ENCODE data around the gene GRM5.
"Not testable (repeated sequence)": the region's sequence is repeated elsewhere in the genome, so short reads cannot be mapped to it uniquely, and the experiment has no call there.

Gene GRM5

DNA sequence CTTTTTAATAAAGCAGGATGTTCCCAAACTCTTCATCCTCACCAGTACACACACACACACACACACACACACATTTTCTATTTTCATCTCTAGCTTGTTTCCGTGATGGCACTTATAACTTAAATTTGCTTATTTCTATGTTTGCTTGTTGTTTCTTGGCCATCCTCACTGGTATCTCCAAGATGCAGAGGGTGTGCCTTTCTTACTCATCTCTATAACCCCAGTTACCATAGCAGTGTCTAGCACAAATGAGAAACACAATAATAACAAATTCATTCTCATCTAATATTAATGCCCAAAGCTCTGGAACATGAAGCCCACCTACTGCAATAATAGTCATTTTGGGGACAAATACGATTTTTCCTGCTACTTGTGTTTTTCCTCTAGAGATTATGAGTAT is 156.3 kb downstream of the GRM5 start:
- Mint-ChIP-seq H3K4me3 (no peak overlapping the region), H3K27ac (no peak overlapping the region), H3K9me3 (no peaks in the 10 kb centered on the region), H3K36me3 (ENCODE audit: low read depth) (no peaks in the 10 kb centered on the region), H3K4me1 (ENCODE audit: low read depth) (no peaks in the 10 kb centered on the region), H3K27me3 (ENCODE audit: low read depth) (no peaks in the 10 kb centered on the region)

DNA sequence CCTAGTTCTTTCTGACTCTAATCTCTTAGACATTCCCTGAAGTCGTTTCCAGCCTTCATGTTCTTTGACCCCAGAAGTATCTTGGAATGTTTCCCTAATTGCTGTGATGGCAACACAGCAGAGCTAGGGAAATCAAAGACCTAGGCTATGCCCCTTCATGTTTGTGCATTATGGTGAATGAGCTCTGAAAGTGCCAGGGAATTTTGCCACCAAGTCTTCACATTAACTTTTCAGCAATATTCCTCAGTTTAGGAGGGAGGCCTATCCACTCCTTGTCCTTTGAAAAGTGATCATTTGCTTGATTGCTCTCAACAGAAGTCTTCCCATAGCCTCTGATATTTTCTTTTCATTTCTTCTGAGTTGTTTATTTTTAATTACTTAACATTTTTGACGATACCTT is 164.3 kb downstream of the GRM5 start:
- H3K4me1 Mint-ChIP-seq (ENCODE audit: low read depth); H3K4me3 Mint-ChIP-seq; H3K9me3 Mint-ChIP-seq; H3K27ac Mint-ChIP-seq; H3K36me3 Mint-ChIP-seq (ENCODE audit: low read depth); H3K27me3 Mint-ChIP-seq (ENCODE audit: low read depth): not testable (repeated sequence)

DNA sequence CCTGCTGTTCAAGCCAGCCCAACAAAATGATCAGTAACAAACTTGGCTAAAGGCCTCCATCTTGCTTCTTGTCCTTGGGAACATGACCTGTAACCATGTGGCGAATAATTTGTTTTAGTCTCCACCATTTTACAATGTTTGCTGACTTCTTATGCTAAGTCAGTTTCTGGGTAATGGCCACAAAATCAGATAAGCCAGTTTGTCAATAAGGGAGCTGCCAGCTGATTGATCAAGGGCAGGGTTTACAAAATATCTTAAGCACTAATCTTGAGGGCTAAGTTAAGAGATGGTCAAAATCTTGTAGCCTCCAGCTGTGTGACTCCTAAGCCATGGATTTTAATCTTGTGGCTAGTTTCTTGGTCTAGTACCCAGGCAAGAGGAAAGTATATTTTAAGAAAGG is 176.9 kb downstream of the GRM5 start:
- not testable (repeated sequence) for H3K4me3 Mint-ChIP-seq; H3K27ac Mint-ChIP-seq; H3K36me3 Mint-ChIP-seq (ENCODE audit: low read depth); H3K9me3 Mint-ChIP-seq; H3K27me3 Mint-ChIP-seq (ENCODE audit: low read depth); H3K4me1 Mint-ChIP-seq (ENCODE audit: low read depth)

DNA sequence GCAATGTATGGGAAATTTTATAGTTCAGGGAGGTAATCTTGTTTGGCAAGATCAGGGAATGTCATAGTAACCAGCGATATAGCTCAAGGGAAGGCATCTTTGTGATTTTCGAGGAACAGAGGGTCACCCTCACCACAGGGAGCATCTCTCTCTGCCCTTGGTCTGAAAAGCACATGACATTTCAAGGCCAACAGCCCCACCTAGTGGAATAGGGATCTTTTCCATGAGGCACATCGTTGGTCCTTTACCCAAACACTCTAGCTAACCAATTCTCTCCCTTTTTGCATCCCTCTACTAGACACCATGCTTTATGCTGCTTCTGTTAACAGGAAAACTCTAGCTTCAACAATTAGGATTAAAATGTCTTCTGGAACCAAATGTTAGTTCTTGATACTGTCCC is 179.0 kb downstream of the GRM5 start:
- Mint-ChIP-seq H3K9me3 (peaks cover 16% of the 10 kb centered on the region), H3K36me3 (ENCODE audit: low read depth) (no peaks in the 10 kb centered on the region), H3K4me3 (no peak overlapping the region), H3K27me3 (ENCODE audit: low read depth) (no peaks in the 10 kb centered on the region), H3K4me1 (ENCODE audit: low read depth) (no peaks in the 10 kb centered on the region), H3K27ac (no peak overlapping the region)

DNA sequence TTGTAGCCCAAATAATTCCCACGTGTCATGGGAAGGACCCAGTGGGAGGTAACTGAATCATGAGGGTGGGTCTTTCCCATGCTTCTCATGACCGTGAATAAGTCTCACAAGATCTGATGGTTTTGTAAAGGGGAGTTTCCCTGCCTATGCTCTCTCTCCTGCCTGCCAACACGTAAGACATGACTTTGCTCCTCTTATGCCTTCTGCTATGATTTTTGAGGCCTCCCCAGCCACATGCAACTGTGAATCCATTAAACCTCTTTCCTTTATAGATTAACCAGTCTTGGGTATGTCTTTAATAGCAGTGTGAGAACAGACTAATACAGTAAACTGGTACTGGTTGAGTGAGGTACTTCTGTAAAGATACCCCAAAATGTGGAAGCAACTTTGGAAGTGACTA is 183.0 kb downstream of the GRM5 start:
- H3K4me1 Mint-ChIP-seq (ENCODE audit: low read depth); H3K27ac Mint-ChIP-seq; H3K27me3 Mint-ChIP-seq (ENCODE audit: low read depth); H3K4me3 Mint-ChIP-seq; H3K36me3 Mint-ChIP-seq (ENCODE audit: low read depth): not testable (repeated sequence)
- peaks cover 16% of the 10 kb centered on the region for H3K9me3 Mint-ChIP-seq

DNA sequence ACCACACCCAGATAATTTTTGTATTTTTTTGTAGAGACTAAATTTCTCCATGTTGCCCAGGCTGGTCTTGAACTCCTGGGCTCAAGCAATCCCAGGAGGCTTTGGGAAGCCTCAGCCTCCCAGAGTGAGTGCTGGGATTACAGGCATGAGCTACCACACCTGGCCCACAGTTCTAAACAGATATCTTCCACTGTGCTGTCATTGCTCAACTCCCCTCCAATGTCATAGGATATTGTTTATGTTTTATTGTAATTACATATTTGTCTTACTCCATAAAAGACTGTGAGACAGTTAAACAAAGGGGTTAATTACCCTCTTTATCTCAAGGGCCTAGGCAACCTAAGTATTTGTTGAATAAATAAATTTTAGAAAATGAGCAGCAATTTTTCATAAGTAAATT is 204.2 kb downstream of the GRM5 start:
- Mint-ChIP-seq H3K4me3 (no peak overlapping the region), H3K27me3 (ENCODE audit: low read depth) (no peaks in the 10 kb centered on the region), H3K4me1 (ENCODE audit: low read depth) (no peaks in the 10 kb centered on the region), H3K36me3 (ENCODE audit: low read depth) (no peaks in the 10 kb centered on the region), H3K27ac (no peak overlapping the region), H3K9me3 (peaks cover 3% of the 10 kb centered on the region)

DNA sequence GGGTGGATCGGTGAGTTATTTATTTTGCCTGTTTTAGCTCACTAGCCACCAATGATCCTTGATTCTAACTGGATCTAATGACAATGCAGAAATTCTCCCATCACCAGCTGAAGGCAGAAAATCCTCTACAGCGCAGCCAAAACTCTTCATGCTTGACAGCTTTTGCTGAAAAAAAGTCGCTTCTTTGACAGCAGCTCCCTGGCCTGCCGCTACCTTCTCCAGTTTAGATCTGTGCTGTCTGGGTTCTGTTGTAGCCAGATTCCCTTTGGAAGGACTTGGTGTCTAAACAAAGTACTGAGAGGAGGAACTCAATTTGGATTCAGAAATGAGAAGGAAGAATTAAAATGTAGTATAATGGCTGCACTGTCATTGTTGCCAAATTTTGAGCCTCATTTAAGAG is 205.4 kb downstream of the GRM5 start:
- not testable (repeated sequence) for H3K4me1 Mint-ChIP-seq (ENCODE audit: low read depth); H3K27ac Mint-ChIP-seq; H3K27me3 Mint-ChIP-seq (ENCODE audit: low read depth); H3K9me3 Mint-ChIP-seq; H3K4me3 Mint-ChIP-seq; H3K36me3 Mint-ChIP-seq (ENCODE audit: low read depth)

DNA sequence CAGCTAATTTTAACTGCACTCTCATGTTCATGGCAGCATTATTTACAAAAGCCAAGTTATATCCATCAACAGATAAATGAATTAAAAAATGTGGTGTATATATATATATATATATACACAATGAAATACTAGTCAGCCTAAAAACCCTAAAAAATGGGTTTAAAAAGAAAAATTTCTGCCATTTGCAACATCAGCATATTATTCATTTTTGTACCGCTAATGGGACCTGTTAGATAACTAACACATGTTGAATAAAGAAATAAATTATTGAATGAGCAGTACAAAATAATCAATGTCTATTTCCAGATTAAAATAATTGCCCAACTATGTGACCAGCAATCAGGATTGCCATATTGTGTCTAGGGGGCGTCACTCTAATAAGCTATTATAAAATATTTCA is 211.8 kb downstream of the GRM5 start:
- not testable (repeated sequence) for H3K36me3 Mint-ChIP-seq (ENCODE audit: low read depth); H3K4me1 Mint-ChIP-seq (ENCODE audit: low read depth); H3K4me3 Mint-ChIP-seq; H3K27me3 Mint-ChIP-seq (ENCODE audit: low read depth); H3K9me3 Mint-ChIP-seq; H3K27ac Mint-ChIP-seq

DNA sequence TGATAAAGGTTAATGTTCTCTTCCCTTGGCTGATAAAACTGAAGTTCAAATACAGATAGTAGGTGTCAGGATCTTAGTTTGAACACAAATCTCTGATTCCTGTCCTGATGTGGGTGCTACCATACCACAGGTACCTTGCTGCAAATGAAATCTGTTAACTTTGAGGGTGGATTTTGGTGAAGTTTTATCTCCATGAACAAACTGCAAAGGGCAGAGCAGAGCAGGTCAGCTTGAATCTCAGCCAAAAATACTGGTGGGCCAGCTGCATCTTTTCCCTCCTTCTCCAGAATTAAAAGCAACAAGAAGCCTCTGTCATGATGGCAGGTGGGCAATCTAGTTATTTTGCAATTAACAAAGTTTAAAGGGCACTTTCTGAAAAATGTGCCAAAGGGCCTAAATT is 214.2 kb downstream of the GRM5 start:
- not testable (repeated sequence) for H3K36me3 Mint-ChIP-seq (ENCODE audit: low read depth); H3K4me1 Mint-ChIP-seq (ENCODE audit: low read depth); H3K4me3 Mint-ChIP-seq; H3K9me3 Mint-ChIP-seq; H3K27ac Mint-ChIP-seq; H3K27me3 Mint-ChIP-seq (ENCODE audit: low read depth)

DNA sequence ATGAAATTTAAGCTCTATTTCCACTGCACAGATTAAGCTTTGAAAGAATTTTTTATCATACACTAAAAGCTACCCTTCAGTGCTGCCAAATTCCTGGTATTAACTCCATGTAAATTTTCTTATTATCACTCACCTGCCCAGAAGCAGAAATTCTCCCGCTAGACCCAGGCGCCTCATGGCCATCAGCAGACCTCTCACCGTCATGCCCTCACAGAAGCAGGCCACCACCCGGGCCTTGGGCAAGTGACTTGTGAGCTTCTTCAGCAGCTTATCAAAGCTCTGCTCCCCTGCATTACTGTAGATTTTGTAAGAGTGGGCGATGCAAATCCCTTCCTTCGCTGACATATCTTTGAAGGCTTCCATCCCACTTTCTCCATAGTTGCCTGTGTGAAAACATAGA is 216.0 kb downstream of the GRM5 start:
- not testable (repeated sequence) for H3K36me3 Mint-ChIP-seq (ENCODE audit: low read depth); H3K27me3 Mint-ChIP-seq (ENCODE audit: low read depth); H3K27ac Mint-ChIP-seq; H3K4me1 Mint-ChIP-seq (ENCODE audit: low read depth); H3K4me3 Mint-ChIP-seq; H3K9me3 Mint-ChIP-seq

DNA sequence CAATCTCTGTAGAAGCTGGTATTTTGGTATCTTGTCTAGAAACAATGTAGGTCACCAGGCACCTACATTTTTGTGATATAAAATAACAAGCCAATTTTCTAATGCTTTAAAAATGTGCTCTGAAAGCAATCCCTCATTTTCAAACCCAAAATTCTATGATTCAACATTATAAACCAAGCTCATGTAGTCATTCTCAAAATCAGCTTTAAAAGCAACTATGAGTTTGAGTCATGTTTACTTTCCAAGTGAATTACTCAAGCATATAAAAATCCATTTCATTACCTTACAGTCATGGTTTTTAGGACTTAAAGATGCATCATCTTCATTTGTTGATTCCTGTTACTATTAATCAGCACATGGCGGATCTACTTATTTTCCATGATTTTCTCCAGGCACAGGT is 216.4 kb downstream of the GRM5 start:
- Mint-ChIP-seq H3K27me3 (ENCODE audit: low read depth) (peaks cover 7% of the 10 kb centered on the region), H3K9me3 (no peaks in the 10 kb centered on the region), H3K4me3 (no peak overlapping the region), H3K36me3 (ENCODE audit: low read depth) (peaks cover 2% of the 10 kb centered on the region), H3K27ac (no peak overlapping the region), H3K4me1 (ENCODE audit: low read depth) (peaks cover 7% of the 10 kb centered on the region)

DNA sequence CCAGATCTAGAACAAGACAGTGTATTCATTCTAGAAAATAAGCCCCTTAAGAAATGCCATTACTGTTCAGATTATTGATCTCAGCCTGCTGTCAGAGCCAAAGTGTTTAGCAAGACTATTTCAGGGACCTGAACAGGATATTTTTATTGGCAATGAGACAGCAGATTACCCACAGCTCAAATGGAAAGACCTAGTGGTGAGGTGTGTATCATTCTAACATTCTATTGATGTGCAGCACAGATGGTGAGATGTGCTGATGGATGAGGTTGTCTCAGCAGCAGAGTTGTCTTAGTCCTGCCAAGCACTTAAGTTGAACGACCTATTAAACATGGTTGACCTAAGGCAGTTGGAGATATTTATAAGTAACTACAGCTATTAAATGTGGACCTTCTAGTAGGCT is 219.5 kb downstream of the GRM5 start:
- peaks cover 26% of the 10 kb centered on the region for H3K4me1 Mint-ChIP-seq (ENCODE audit: low read depth)
- H3K27ac Mint-ChIP-seq, H3K9me3 Mint-ChIP-seq: not testable (repeated sequence)

DNA sequence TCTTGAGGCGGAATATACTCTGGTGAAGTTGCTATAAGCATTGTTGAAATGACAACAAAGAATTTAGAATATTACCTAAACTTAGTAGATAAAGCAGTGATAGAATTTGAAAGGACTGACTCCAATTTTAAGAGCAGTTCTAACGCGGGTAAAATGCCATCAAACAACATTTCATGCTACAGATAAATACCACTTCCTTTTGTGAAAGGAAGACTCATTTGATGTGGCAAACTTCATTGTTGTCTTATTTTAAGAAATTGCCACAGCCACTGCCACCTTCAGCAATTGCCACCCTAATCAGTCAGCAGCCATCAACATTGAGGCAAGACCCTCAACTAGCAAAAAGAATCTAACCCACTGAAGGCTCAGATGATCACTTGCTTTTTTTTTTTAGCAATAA is 220.8 kb downstream of the GRM5 start:
- Mint-ChIP-seq H3K4me1 (ENCODE audit: low read depth) (peaks cover 28% of the 10 kb centered on the region), H3K27me3 (ENCODE audit: low read depth) (peaks cover 13% of the 10 kb centered on the region), H3K27ac (peak overlapping the region; percentile 69)
- not testable (repeated sequence) for H3K36me3 Mint-ChIP-seq (ENCODE audit: low read depth); H3K9me3 Mint-ChIP-seq; H3K4me3 Mint-ChIP-seq

More for the DNA sequence above, 219.5 kb downstream of the GRM5 start:
- not testable (repeated sequence) for H3K36me3 Mint-ChIP-seq (ENCODE audit: low read depth); H3K4me3 Mint-ChIP-seq
- H3K27me3 Mint-ChIP-seq (ENCODE audit: low read depth), result peaks cover 13% of the 10 kb centered on the region

DNA sequence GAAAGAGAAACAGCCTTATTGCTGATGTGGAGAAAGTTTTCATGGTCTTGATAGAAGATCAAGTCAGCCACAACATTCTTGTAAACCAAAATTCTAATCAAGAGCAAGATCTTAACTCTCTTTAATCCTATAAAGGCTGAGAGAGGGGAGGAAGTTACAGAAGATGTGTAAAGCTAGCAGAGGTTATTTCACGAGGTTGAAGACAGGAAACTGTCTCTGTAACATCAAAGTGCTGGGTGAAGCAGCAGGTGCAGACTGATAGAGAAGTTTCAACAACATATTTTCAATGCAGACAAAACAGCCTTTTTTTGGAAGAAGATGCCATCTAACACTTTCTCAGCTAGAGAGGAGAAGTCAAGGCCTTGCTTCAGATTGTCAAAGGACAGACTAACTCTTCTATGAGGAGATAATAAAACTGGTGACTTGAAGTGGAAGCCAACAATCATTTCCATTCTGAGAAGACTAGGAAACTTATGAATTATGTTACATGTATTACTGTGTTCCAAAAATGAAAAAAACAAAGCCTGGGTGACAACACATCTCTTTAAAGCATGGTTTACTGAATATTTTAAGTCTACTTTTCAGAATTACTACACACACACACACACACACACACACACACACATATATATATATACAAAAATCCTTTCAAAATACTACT is 221.9 kb downstream of the GRM5 start:
- not testable (repeated sequence) for H3K9me3 Mint-ChIP-seq; H3K27me3 Mint-ChIP-seq (ENCODE audit: low read depth); H3K36me3 Mint-ChIP-seq (ENCODE audit: low read depth)
- H3K27ac Mint-ChIP-seq, result peak overlapping the region; percentile 39
- peak overlapping the region; percentile 30 for H3K4me3 Mint-ChIP-seq
- peaks cover 28% of the 10 kb centered on the region for H3K4me1 Mint-ChIP-seq (ENCODE audit: low read depth)

DNA sequence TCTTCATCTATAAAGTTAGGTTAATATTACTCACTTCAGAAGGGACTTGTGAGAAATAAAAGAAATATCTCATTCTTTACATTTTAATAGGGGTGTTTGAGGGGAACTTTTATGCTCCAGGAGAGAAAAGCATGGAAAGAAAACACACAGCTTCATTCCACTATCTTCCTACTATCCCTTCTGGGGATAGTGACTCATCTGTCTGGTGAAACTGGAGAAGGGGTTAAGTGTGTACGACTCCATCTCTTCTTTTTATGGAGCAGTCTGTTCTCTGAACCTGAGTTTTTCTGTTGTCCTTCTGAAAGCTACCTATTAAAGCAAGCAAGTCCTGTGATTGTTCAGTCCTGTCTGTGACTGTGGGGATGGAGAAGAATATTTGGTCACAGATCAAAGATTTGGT is 227.6 kb downstream of the GRM5 start:
- H3K4me3 Mint-ChIP-seq; H3K27me3 Mint-ChIP-seq (ENCODE audit: low read depth); H3K27ac Mint-ChIP-seq; H3K9me3 Mint-ChIP-seq; H3K36me3 Mint-ChIP-seq (ENCODE audit: low read depth): not testable (repeated sequence)
- H3K4me1 Mint-ChIP-seq (ENCODE audit: low read depth), result peaks cover 12% of the 10 kb centered on the region

DNA sequence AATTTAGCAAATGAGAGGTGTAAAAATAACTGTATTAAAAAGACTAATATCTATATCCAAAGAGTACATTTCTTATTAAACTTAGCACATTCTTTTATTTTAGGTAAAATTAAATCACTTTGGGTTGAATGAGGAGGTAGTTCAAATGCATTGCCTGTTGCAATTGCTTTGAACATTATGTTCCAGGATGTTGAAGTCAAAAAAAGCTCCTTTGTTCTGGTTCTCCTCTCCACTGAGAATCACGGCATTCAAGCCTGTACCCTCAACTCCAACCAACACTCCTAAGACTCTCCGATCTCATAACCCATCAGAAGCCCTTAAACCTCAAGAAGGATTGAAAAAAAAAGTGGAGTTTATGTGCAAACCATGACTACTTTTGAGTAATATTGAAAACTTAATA is 230.1 kb downstream of the GRM5 start:
- H3K9me3 Mint-ChIP-seq; H3K4me1 Mint-ChIP-seq (ENCODE audit: low read depth); H3K36me3 Mint-ChIP-seq (ENCODE audit: low read depth); H3K27ac Mint-ChIP-seq; H3K27me3 Mint-ChIP-seq (ENCODE audit: low read depth); H3K4me3 Mint-ChIP-seq: not testable (repeated sequence)

All from T-helper 1 cell treated with Interleukin-12 subunit alpha and Interleukin-12 subunit beta and Interleukin-4 antibody, amounts not matched to agents 30 μg/mL and 1 μg/mL, for 36 hours (primary cell).